ENCODE data around the gene CDH12. TPM values are rescaled to one million over a fixed set of nuclear protein-coding genes. Genes with fewer than 3 reads are reported as not detected.
"Not testable (repeated sequence)": the region's sequence is repeated elsewhere in the genome, so short reads cannot be mapped to it uniquely, and the experiment has no call there.

CDH12 gene
- polyA plus RNA-seq, 2 donors, result 0.01 TPM; not detected in 1

DNA sequence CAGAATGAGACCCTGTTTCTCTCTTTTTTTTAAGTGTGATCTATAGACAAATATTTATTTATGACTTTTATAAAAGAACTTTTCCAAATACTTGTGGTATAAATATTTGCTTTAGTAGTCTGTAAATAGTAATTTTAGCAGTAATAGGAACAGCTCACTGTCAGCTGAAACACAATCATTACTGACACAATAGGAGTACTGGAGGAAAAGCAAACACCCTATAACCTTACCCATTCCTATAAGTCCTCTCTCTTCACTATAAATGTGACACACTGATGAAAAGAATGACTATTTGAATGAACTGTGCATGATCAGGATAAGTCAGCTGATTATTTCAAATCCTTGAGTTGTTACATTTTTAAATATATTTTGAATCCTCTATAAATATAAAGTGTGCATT is 72.4 kb downstream of the CDH12 start:
- Histone ChIP-seq H3K36me3 (ENCODE audit: control insufficient read depth in 2 of 2, insufficient read depth in 2 of 2, low read length in 1 of 2) (no peaks in the 10 kb centered on the region), H3K4me1 (ENCODE audit: control insufficient read depth in 2 of 2, insufficient read depth in 2 of 2, low read length in 1 of 2) (no peaks in the 10 kb centered on the region), H3K27ac (ENCODE audit: low read depth in 2 of 2, low read length in 1 of 2) (no peak overlapping the region), H3K9me3 (ENCODE audit: control insufficient read depth in 2 of 2, insufficient read depth in 1 of 2, low read depth in 1 of 2, low read length in 1 of 2) (no peaks in the 10 kb centered on the region), H3K4me3 (ENCODE audit: low read depth in 1 of 2, low read length in 2 of 2) (no peak overlapping the region), H3K27me3 (ENCODE audit: control insufficient read depth in 1 of 2, insufficient read depth in 2 of 2, low read length in 2 of 2) (no peaks in the 10 kb centered on the region)

DNA sequence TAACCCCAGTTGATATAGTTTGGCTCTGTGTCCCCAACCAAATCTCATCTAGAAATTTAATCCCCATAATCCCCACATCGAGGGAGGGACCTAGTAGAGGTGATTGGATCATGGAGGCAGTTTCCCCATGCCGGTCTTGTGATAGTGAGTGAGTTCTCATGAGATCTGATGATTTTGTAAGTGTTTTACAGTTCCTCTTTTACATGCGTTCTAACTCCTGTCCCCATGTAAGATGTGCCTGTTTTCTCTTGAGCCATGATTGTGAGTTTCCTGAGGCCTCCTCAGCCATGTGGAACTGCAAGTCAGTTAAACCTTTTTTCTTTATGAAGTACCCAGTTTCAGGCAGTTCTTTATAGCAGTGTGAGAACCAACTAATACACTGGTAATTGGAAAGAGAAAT is 73.6 kb downstream of the CDH12 start:
- Histone ChIP-seq H3K4me3 (ENCODE audit: low read depth in 1 of 2, low read length in 2 of 2) (no peak overlapping the region), H3K4me1 (ENCODE audit: control insufficient read depth in 2 of 2, insufficient read depth in 2 of 2, low read length in 1 of 2) (no peaks in the 10 kb centered on the region), H3K27me3 (ENCODE audit: control insufficient read depth in 1 of 2, insufficient read depth in 2 of 2, low read length in 2 of 2) (no peaks in the 10 kb centered on the region), H3K27ac (ENCODE audit: low read depth in 2 of 2, low read length in 1 of 2) (no peak overlapping the region), H3K36me3 (ENCODE audit: control insufficient read depth in 2 of 2, insufficient read depth in 2 of 2, low read length in 1 of 2) (no peaks in the 10 kb centered on the region), H3K9me3 (ENCODE audit: control insufficient read depth in 2 of 2, insufficient read depth in 1 of 2, low read depth in 1 of 2, low read length in 1 of 2) (no peaks in the 10 kb centered on the region)
- 68 to 75% methylated on average over 3 of the region's 3 CpGs for WGBS, 2 donors

DNA sequence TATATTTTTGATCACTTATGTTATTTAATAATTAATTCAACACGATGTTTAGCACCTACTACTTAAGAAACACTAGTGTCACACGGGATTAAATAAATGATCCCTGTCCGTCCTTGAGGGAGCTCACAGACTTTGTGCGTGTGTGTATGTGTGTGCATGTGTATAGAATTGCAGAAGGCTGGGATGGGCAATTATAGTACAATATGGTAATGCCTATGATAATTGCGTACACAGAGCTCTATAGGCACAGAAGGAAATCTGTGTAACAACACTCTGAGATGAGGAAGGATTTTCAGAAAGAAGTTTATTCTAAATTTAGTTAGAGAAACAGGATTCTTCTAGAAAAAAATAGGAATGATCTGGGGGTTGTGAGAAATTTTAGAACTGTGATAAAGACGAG is 76.9 kb downstream of the CDH12 start:
- 81 to 82% methylated on average over 6 of the region's 6 CpGs for WGBS, 2 donors
- Histone ChIP-seq H3K4me3 (ENCODE audit: low read depth in 1 of 2, low read length in 2 of 2) (no peak overlapping the region), H3K27ac (ENCODE audit: low read depth in 2 of 2, low read length in 1 of 2) (no peak overlapping the region), H3K36me3 (ENCODE audit: control insufficient read depth in 2 of 2, insufficient read depth in 2 of 2, low read length in 1 of 2) (no peaks in the 10 kb centered on the region), H3K4me1 (ENCODE audit: control insufficient read depth in 2 of 2, insufficient read depth in 2 of 2, low read length in 1 of 2) (no peaks in the 10 kb centered on the region), H3K9me3 (ENCODE audit: control insufficient read depth in 2 of 2, insufficient read depth in 1 of 2, low read depth in 1 of 2, low read length in 1 of 2) (no peaks in the 10 kb centered on the region), H3K27me3 (ENCODE audit: control insufficient read depth in 1 of 2, insufficient read depth in 2 of 2, low read length in 2 of 2) (no peaks in the 10 kb centered on the region)

DNA sequence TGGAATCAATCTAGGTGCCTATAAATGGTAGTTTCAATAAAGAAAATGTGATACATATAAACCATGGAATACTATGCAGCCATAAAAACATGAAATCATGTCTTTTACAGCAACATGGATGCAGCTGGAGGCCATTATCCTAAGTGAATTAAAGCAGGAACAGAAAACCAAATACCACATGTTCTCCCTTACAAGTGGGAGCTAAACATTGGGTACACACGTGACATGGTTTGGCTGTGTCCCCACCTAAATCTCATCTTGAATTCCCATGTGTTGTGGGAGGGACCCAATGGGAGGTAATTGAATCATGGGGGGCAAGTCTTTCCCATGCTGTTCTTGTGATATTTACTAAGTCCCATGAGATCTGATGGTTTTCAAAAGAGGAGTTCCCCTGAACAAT is 78.9 kb downstream of the CDH12 start:
- WGBS, 2 donors, result 83 to 95% methylated on average over 1 of the region's 1 CpG
- not testable (repeated sequence) for H3K9me3 ChIP-seq (ENCODE audit: control insufficient read depth in 2 of 2, insufficient read depth in 1 of 2, low read depth in 1 of 2, low read length in 1 of 2); H3K4me3 ChIP-seq (ENCODE audit: low read depth in 1 of 2, low read length in 2 of 2); H3K27ac ChIP-seq (ENCODE audit: low read depth in 2 of 2, low read length in 1 of 2); H3K36me3 ChIP-seq (ENCODE audit: control insufficient read depth in 2 of 2, insufficient read depth in 2 of 2, low read length in 1 of 2); H3K27me3 ChIP-seq (ENCODE audit: control insufficient read depth in 1 of 2, insufficient read depth in 2 of 2, low read length in 2 of 2); H3K4me1 ChIP-seq (ENCODE audit: control insufficient read depth in 2 of 2, insufficient read depth in 2 of 2, low read length in 1 of 2)

DNA sequence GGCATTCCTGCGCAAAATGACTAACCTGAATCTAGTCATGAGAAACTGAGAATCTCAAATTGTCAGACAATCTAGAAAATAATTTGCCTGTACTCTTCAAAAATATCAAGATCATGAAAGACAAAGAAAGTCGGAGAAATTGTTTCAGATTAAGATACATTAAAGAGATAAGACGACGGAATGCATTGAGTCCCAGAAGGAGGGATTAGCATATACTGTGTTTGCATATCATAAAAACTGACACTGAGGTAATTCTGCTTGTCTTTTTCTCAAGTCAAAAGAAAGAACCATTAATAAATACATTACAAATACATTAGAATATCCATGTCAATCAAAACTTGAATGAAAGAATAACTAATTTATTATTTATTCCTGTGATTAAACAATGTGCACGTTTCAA is 88.4 kb downstream of the CDH12 start:
- Histone ChIP-seq H3K4me1 (ENCODE audit: control insufficient read depth in 2 of 2, insufficient read depth in 2 of 2, low read length in 1 of 2) (no peaks in the 10 kb centered on the region), H3K9me3 (ENCODE audit: control insufficient read depth in 2 of 2, insufficient read depth in 1 of 2, low read depth in 1 of 2, low read length in 1 of 2) (no peaks in the 10 kb centered on the region), H3K4me3 (ENCODE audit: low read depth in 1 of 2, low read length in 2 of 2) (no peak overlapping the region), H3K36me3 (ENCODE audit: control insufficient read depth in 2 of 2, insufficient read depth in 2 of 2, low read length in 1 of 2) (no peaks in the 10 kb centered on the region), H3K27me3 (ENCODE audit: control insufficient read depth in 1 of 2, insufficient read depth in 2 of 2, low read length in 2 of 2) (no peaks in the 10 kb centered on the region), H3K27ac (ENCODE audit: low read depth in 2 of 2, low read length in 1 of 2) (no peak overlapping the region)
- 76 to 77% methylated on average over 5 of the region's 5 CpGs for WGBS, 2 donors

DNA sequence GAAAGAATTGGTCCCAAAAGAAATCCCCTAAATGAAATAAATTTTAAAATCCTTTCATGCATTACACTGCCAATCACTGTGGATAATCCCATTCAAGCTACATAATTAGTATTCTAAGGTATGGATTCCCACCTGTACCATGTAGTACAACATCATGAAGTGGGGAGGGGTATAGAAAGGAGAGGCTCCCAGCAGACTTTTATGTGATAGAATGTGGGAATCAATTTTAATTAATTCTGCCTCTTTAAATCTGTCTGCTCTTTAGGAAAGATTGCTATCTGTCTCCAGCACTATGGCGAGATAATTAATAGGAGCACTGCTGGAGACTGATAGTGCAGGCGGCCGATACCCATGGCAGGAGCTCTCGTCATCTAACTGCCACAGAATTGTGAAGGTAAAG is 95.4 kb downstream of the CDH12 start:
- H3K27ac ChIP-seq (ENCODE audit: low read depth in 2 of 2, low read length in 1 of 2), result no peak overlapping the region
- no peaks in the 10 kb centered on the region for H3K4me1 ChIP-seq (ENCODE audit: control insufficient read depth in 2 of 2, insufficient read depth in 2 of 2, low read length in 1 of 2)
- no peak overlapping the region for H3K4me3 ChIP-seq (ENCODE audit: low read depth in 1 of 2, low read length in 2 of 2)
- H3K9me3 ChIP-seq (ENCODE audit: control insufficient read depth in 2 of 2, insufficient read depth in 1 of 2, low read depth in 1 of 2, low read length in 1 of 2), result no peaks in the 10 kb centered on the region
- WGBS, 2 donors, result 57 to 83% methylated on average over 4 of the region's 4 CpGs
- no peaks in the 10 kb centered on the region for H3K27me3 ChIP-seq (ENCODE audit: control insufficient read depth in 1 of 2, insufficient read depth in 2 of 2, low read length in 2 of 2)
- no peaks in the 10 kb centered on the region for H3K36me3 ChIP-seq (ENCODE audit: control insufficient read depth in 2 of 2, insufficient read depth in 2 of 2, low read length in 1 of 2)

DNA sequence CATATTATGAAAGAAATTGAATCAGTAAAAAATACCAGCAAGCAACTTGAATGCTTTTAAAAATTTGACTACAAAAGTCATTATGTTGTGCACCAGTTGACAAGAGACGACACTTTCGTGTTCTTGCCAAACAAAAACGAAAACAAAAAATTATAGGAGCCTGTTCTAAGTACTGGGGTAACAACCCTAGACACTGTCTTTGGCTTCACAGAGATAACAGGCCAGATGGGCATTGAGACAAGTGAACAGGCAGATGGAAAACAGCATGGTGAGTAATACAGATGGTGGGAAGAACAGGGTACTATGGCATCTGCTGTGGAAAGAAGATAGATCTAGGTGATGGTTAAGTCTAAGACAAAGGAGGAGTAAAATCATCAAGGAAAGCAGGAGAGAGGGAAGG is 99.0 kb downstream of the CDH12 start:
- no peaks in the 10 kb centered on the region for H3K36me3 ChIP-seq (ENCODE audit: control insufficient read depth in 2 of 2, insufficient read depth in 2 of 2, low read length in 1 of 2)
- H3K27me3 ChIP-seq (ENCODE audit: control insufficient read depth in 1 of 2, insufficient read depth in 2 of 2, low read length in 2 of 2), result no peaks in the 10 kb centered on the region
- H3K4me1 ChIP-seq (ENCODE audit: control insufficient read depth in 2 of 2, insufficient read depth in 2 of 2, low read length in 1 of 2), result no peaks in the 10 kb centered on the region
- H3K4me3 ChIP-seq (ENCODE audit: low read depth in 1 of 2, low read length in 2 of 2), result no peak overlapping the region
- H3K9me3 ChIP-seq (ENCODE audit: control insufficient read depth in 2 of 2, insufficient read depth in 1 of 2, low read depth in 1 of 2, low read length in 1 of 2), result no peaks in the 10 kb centered on the region
- WGBS, 2 donors, result 68 to 74% methylated on average over 3 of the region's 3 CpGs
- H3K27ac ChIP-seq (ENCODE audit: low read depth in 2 of 2, low read length in 1 of 2), result no peak overlapping the region

DNA sequence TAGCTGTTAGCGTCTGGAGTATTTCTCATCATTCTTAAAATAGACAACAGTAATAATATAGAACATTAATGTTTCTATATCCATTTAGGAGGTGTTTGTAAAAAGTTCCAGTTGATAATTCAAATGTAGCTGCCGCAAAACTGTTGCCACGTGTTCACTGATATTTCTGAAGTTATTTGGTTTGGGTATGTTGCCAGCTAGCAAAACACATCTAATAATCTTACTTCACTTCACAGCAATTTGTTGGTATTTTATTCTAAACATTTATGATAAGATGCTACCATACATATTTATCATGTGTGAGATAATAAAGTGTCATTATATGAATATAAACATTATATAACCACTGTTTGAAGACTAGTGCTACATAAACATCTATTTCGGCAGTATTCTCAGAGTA is 101.6 kb downstream of the CDH12 start:
- no peaks in the 10 kb centered on the region for H3K9me3 ChIP-seq (ENCODE audit: control insufficient read depth in 2 of 2, insufficient read depth in 1 of 2, low read depth in 1 of 2, low read length in 1 of 2)
- 54 to 63% methylated on average over 4 of the region's 4 CpGs for WGBS, 2 donors
- H3K4me3 ChIP-seq (ENCODE audit: low read depth in 1 of 2, low read length in 2 of 2), result no peak overlapping the region
- H3K27ac ChIP-seq (ENCODE audit: low read depth in 2 of 2, low read length in 1 of 2), result no peak overlapping the region
- H3K4me1 ChIP-seq (ENCODE audit: control insufficient read depth in 2 of 2, insufficient read depth in 2 of 2, low read length in 1 of 2), result no peaks in the 10 kb centered on the region
- H3K36me3 ChIP-seq (ENCODE audit: control insufficient read depth in 2 of 2, insufficient read depth in 2 of 2, low read length in 1 of 2), result no peaks in the 10 kb centered on the region
- H3K27me3 ChIP-seq (ENCODE audit: control insufficient read depth in 1 of 2, insufficient read depth in 2 of 2, low read length in 2 of 2), result no peaks in the 10 kb centered on the region

DNA sequence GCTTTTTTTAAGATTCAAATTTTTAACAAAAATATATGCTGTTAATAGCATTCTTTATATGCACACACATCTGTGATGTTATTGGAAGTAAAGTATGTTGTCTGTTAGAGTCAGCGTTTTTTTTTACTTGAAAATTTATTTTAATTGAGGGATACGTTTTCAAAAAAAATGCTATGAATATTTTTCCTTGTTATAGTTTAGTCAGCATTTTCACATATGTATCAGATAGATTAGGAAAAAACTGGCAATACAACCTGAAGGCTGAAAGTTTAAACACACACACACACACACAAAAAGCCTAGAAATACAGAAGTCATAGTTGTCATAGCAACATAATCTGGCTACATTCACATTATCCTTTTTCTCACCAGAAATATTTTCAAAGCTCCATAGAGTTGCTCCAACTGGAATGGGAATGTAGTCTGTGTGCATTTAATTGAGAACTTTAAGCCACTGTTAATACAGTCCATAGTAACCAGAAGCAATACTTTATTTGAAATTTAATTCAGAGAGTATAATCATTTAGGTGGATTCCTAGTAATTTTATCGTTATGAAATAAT is 116.6 kb downstream of the CDH12 start:
- Histone ChIP-seq H3K36me3 (ENCODE audit: control insufficient read depth in 2 of 2, insufficient read depth in 2 of 2, low read length in 1 of 2) (no peaks in the 10 kb centered on the region), H3K27ac (ENCODE audit: low read depth in 2 of 2, low read length in 1 of 2) (no peak overlapping the region), H3K9me3 (ENCODE audit: control insufficient read depth in 2 of 2, insufficient read depth in 1 of 2, low read depth in 1 of 2, low read length in 1 of 2) (no peaks in the 10 kb centered on the region), H3K4me3 (ENCODE audit: low read depth in 1 of 2, low read length in 2 of 2) (no peak overlapping the region), H3K27me3 (ENCODE audit: control insufficient read depth in 1 of 2, insufficient read depth in 2 of 2, low read length in 2 of 2) (no peaks in the 10 kb centered on the region), H3K4me1 (ENCODE audit: control insufficient read depth in 2 of 2, insufficient read depth in 2 of 2, low read length in 1 of 2) (no peaks in the 10 kb centered on the region)
- WGBS, 2 donors, result 54 to 65% methylated on average over 3 of the region's 3 CpGs

DNA sequence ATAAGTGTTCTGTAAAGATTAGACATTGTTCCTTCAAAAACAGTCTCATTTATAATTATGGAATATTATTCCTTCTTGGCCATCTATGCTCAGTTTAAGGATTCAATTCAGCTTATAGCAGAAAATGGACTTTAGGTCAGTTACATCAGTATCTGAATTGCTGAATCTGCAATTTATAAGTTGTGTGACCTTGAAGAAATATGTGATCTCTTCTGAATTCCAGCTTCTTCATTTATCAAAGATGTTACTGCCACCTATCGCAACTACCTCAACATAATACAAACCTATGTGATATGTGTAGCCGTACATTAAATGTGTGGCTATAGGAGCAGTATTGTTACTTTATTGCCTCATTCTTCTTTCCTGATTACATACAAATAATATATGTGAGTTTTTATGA is 118.2 kb downstream of the CDH12 start:
- Histone ChIP-seq H3K36me3 (ENCODE audit: control insufficient read depth in 2 of 2, insufficient read depth in 2 of 2, low read length in 1 of 2) (no peaks in the 10 kb centered on the region), H3K9me3 (ENCODE audit: control insufficient read depth in 2 of 2, insufficient read depth in 1 of 2, low read depth in 1 of 2, low read length in 1 of 2) (no peaks in the 10 kb centered on the region), H3K27ac (ENCODE audit: low read depth in 2 of 2, low read length in 1 of 2) (no peak overlapping the region), H3K27me3 (ENCODE audit: control insufficient read depth in 1 of 2, insufficient read depth in 2 of 2, low read length in 2 of 2) (no peaks in the 10 kb centered on the region), H3K4me1 (ENCODE audit: control insufficient read depth in 2 of 2, insufficient read depth in 2 of 2, low read length in 1 of 2) (no peaks in the 10 kb centered on the region), H3K4me3 (ENCODE audit: low read depth in 1 of 2, low read length in 2 of 2) (no peak overlapping the region)
- 90 to 92% methylated on average over 2 of the region's 2 CpGs for WGBS, 2 donors

All from esophagus (tissue), 2 donors.